ENCODE results near the gene TPSD1. TPM values are rescaled to one million over a fixed set of nuclear protein-coding genes. Genes with fewer than 3 reads are reported as not detected.

TPSD1 gene
- total and polyA plus RNA-seq, 9 of the 15 experiments (the other 6 are each of a cell fraction or from before 2014, with no cell fraction given): not detected

- TF ChIP-seq HOMEZ (CRISPR knock-in tag; IDR thresholded peaks at IDR 0.05) (peak; percentile 97), DMBX1 (CRISPR knock-in tag; IDR thresholded peaks at IDR 0.05; ENCODE audit: borderline replicate concordance) (peak; percentile 100), ZNF24 (IDR thresholded peaks at IDR 0.05) (no peak), ZBTB49 (CRISPR knock-in tag; IDR thresholded peaks at IDR 0.05; ENCODE audit: borderline replicate concordance) (no peak), ZBTB40 (IDR thresholded peaks at IDR 0.05) (no peak), ZBTB40 (CRISPR knock-in tag; IDR thresholded peaks at IDR 0.05) (no peak), SMARCC2 (IDR thresholded peaks at IDR 0.05; ENCODE audit: low read depth) (no peak), TCF7 (IDR thresholded peaks at IDR 0.05; ENCODE audit: borderline replicate concordance) (no peak), MEF2A (IDR thresholded peaks at IDR 0.05; ENCODE audit: control insufficient read depth, low read depth, low read length) (no peak), NFE2L1 (tag; IDR thresholded peaks at IDR 0.05; ENCODE audit: borderline replicate concordance, low read depth) (peak; percentile 83), POLR2H (tag; IDR thresholded peaks at IDR 0.05; ENCODE audit: low read depth) (no peak), HMGXB4 (CRISPR knock-in tag; IDR thresholded peaks at IDR 0.05) (no peak)
These were observed 38.2 kb downstream of the TPSD1 start (continued) for GRCh38 chr16:1293921-1294656.
